NCI-H1694 (cell line): ENCODE results near the gene IGF1R.

Source experiments
- DNase-seq: peaks from one replicate; lab custom pipeline; 2025; lab: John Stamatoyannopoulos, UW

The IGF1R gene

GRCh38 chr15:98775498-98776230, 127.3 kb downstream of the IGF1R start:
- no peak for DNase-seq

- no peak for DNase-seq
These were observed 128.4 kb downstream of the IGF1R start for GRCh38 chr15:98776607-98777281.

GRCh38 chr15:98777426-98777825, 129.1 kb downstream of the IGF1R start:
- no peak for DNase-seq

GRCh38 chr15:98778263-98778959, 130.1 kb downstream of the IGF1R start:
- no peak for DNase-seq

- DNase-seq: no peak
These were observed 130.6 kb downstream of the IGF1R start for GRCh38 chr15:98778960-98779359.

GRCh38 chr15:98779463-98780071, 131.2 kb downstream of the IGF1R start:
- DNase-seq: peak; percentile 49

- no peak for DNase-seq
These were observed 133.5 kb downstream of the IGF1R start for GRCh38 chr15:98781838-98782237.

GRCh38 chr15:98782801-98783200, 134.5 kb downstream of the IGF1R start:
- DNase-seq: no peak

- DNase-seq: no peak
These were observed 137.1 kb downstream of the IGF1R start for GRCh38 chr15:98785431-98785806.

GRCh38 chr15:98785807-98786621, 137.7 kb downstream of the IGF1R start:
- DNase-seq: no peak

GRCh38 chr15:98786717-98787116, 138.4 kb downstream of the IGF1R start:
- no peak for DNase-seq

- no peak for DNase-seq
These were observed 138.9 kb downstream of the IGF1R start for GRCh38 chr15:98787194-98787593.

- no peak for DNase-seq
These were observed 139.8 kb downstream of the IGF1R start for GRCh38 chr15:98787936-98788757.

GRCh38 chr15:98789020-98789419, 140.7 kb downstream of the IGF1R start:
- DNase-seq: no peak

- no peak for DNase-seq
These were observed 141.9 kb downstream of the IGF1R start for GRCh38 chr15:98790270-98790669.

- no peak for DNase-seq
These were observed 142.8 kb downstream of the IGF1R start for GRCh38 chr15:98791046-98791701.

- DNase-seq: no peak
These were observed 143.8 kb downstream of the IGF1R start for GRCh38 chr15:98792117-98792516.

- no peak for DNase-seq
These were observed 145.9 kb downstream of the IGF1R start for GRCh38 chr15:98794211-98794610.

- DNase-seq: no peak
These were observed 146.4 kb downstream of the IGF1R start for GRCh38 chr15:98794748-98795147.

- no peak for DNase-seq
These were observed 147.6 kb downstream of the IGF1R start for GRCh38 chr15:98795980-98796379.
